Panc1 (cell line): ENCODE results near the gene CNGA2. TPM values are rescaled to one million over a fixed set of nuclear protein-coding genes. Genes with fewer than 3 reads are reported as not detected.

ENCODE experiments used
- ATAC-seq: fragments of 200-7000 bp; cut with Tn5 transposase; 2 replicates; pipeline ENCODE4 v1.9.1; 2020; ENCODE audit warnings: mild to moderate bottlenecking, moderate library complexity
- BruUV-seq: library from RNA; stranded (reverse); fragments of 400-500 nt; replicated peaks from 2 replicates; lab custom pipeline; 2021; lab: Mats Ljungman, UMichigan
- CTCF ChIA-PET: fragments of 300-600 bp; sonication (Branson Sonifier 250); formaldehyde crosslinking; loops from one replicate; lab custom pipeline; 2022; ENCODE audit warnings: antibody characterized with exemption; lab: Charles Lee
- POLR2A ChIA-PET: fragments of 300-600 bp; sonication (Branson Sonifier 250); formaldehyde crosslinking; loops from one replicate; lab custom pipeline; 2022; ENCODE audit warnings: antibody characterized with exemption; lab: Charles Lee
- DNase-seq: peaks from one replicate; pipeline ENCODE4 v3.0.0-alpha.2; 2010; ENCODE audit warnings: low read depth, low spot score
- H3K27ac ChIP-seq: 2 replicates; pipeline ENCODE4 v1.5.1; 2011; ENCODE audit warnings: mild to moderate bottlenecking, low read length, inconsistent platforms
- H3K27me3 ChIP-seq: fragments of 200-500 bp; sonication (Bioruptor generic); 2 replicates; pipeline ENCODE4 v1.6.0; 2014; ENCODE audit warnings: low read length, inconsistent platforms; ENCODE audit not compliant: control insufficient read depth, insufficient read depth
- H3K36me3 ChIP-seq: fragments of 200-500 bp; sonication (Bioruptor generic); 2 replicates; pipeline ENCODE4 v1.5.1; 2014; ENCODE audit warnings: inconsistent platforms, mild to moderate bottlenecking, low read length, moderate library complexity; ENCODE audit not compliant: control insufficient read depth, insufficient read depth
- H3K4me1 ChIP-seq: 2 replicates; pipeline ENCODE4 v1.5.1; 2011; ENCODE audit warnings: inconsistent platforms, mild to moderate bottlenecking, low read length, moderate library complexity; ENCODE audit not compliant: control insufficient read depth, insufficient read depth
- H3K4me3 ChIP-seq, 2 experiments: 2 replicates each; pipeline ENCODE4 v1.5.1; 2011 to 2012; ENCODE audit warnings: low read depth in 2 of 2, low read length in 2 of 2, mild to moderate bottlenecking in 2 of 2, inconsistent platforms in 1 of 2, moderate library complexity in 1 of 2
- H3K9me3 ChIP-seq: fragments of 200-500 bp; sonication (Bioruptor generic); 2 replicates; pipeline ENCODE4 v1.5.1; 2014; ENCODE audit warnings: low read depth, mild to moderate bottlenecking, inconsistent platforms, low read length, moderate library complexity; ENCODE audit not compliant: control insufficient read depth, insufficient read depth
- CTCF ChIP-seq: fragments of 450-650 bp; IDR thresholded peaks from 2 replicates; pipeline ENCODE4 v1.5.1; 2017; ENCODE audit warnings: mild to moderate bottlenecking
- POLR2AphosphoS5 ChIP-seq: IDR thresholded peaks from 2 replicates; pipeline ENCODE4 v1.6.1; 2012; ENCODE audit warnings: mild to moderate bottlenecking, low read depth, low read length, moderate library complexity
- REST ChIP-seq, 2 experiments: IDR thresholded peaks; 2 replicates each; pipeline ENCODE4 v1.6.1; 2011 to 2012; ENCODE audit warnings: low read depth in 2 of 2, control low read depth in 1 of 2, low read length in 1 of 2, mild to moderate bottlenecking in 1 of 2, moderate library complexity in 1 of 2; ENCODE audit not compliant: insufficient read depth in 1 of 2
- SIN3A ChIP-seq: IDR thresholded peaks from 2 replicates; pipeline ENCODE4 v1.6.1; 2012; ENCODE audit warnings: low read depth, mild to moderate bottlenecking, low read length, moderate library complexity, borderline replicate concordance; ENCODE audit not compliant: insufficient read depth
- TCF7L2 ChIP-seq: IDR thresholded peaks from 2 replicates; pipeline ENCODE4 v1.6.1; 2011; ENCODE audit warnings: mild to moderate bottlenecking, low read depth, low read length, inconsistent platforms
- in situ Hi-C: cut with HindIII; loops from 2 replicates; pipeline ENCODE4 v1.10.0; 2016; ENCODE audit warnings: low sequenced_read_pairs, low pct_unique_long_range_greater_than_20kb
- intact Hi-C: fragments of 100-400 bp; cut with micrococcal nuclease; formaldehyde crosslinking; loops from one replicate; pipeline ENCODE4 v1.10.0; 2022; ENCODE audit not compliant: unreplicated experiment
- total RNA-seq: library from RNA; stranded (reverse); gene quantifications from one replicate; pipeline ENCODE4 v1.2.1, GENCODE V29; 2021; ENCODE audit not compliant: unreplicated experiment

CNGA2 gene
- total RNA-seq, 1 experiment from 2014 or later, result not detected

GRCh38 chrX:151746502-151746901 lies 12.0 kb downstream of the CNGA2 start:
- TF ChIP-seq POLR2AphosphoS5 (no peak), TCF7L2 (no peak), REST (IDR thresholded peaks at IDR 0.05; ENCODE audit: insufficient read depth in 1 of 2, low read depth in 2 of 2, low read length in 1 of 2) (no peak), CTCF (no peak)
- Histone ChIP-seq H3K27ac (no peak overlapping the region), H3K36me3 (no peaks in the 10 kb centered on the region), H3K4me3 (no peak overlapping the region), H3K9me3 (no peaks in the 10 kb centered on the region), H3K4me1 (no peaks in the 10 kb centered on the region), H3K27me3 (peaks cover 3% of the 10 kb centered on the region; the same call in 1 of the 2 replicates)
- no peak for ATAC-seq
- in situ Hi-C loops, result no loop called here
- CTCF ChIA-PET, result no interaction called here
- no peak for DNase-seq
- no TSS peak for BruUV-seq
- POLR2A ChIA-PET, result no interaction called here
- intact Hi-C loops, result no loop called here

GRCh38 chrX:151750511-151750910 lies 16.0 kb downstream of the CNGA2 start:
- in situ Hi-C loops (no loop called here), intact Hi-C loops (loop anchor here (5.0 to 10.0 kb wide), 2 partner anchors 374 to 887 kb away; partner anchors contain the start of gene GABRQ)
- POLR2A ChIA-PET, result no interaction called here
- TF ChIP-seq SIN3A (no peak), TCF7L2 (no peak), CTCF (no peak), REST (IDR thresholded peaks at IDR 0.05; ENCODE audit: insufficient read depth in 1 of 2, low read depth in 2 of 2, low read length in 1 of 2) (no peak)
- no peaks in the 10 kb centered on the region for H3K9me3 ChIP-seq
- CTCF ChIA-PET, result interaction anchor here (0.6 kb wide), 1 partner anchor 628 kb away, joined by 3 read pairs; no protein-coding TSS in a partner anchor
- no peak overlapping the region for H3K27ac ChIP-seq
- no peak overlapping the region for H3K4me3 ChIP-seq
- no peak for DNase-seq
- H3K36me3 ChIP-seq, result no peaks in the 10 kb centered on the region
- H3K27me3 ChIP-seq, result peaks cover 3% of the 10 kb centered on the region; the same call in 1 of the 2 replicates
- ATAC-seq, result no peak
- no peaks in the 10 kb centered on the region for H3K4me1 ChIP-seq
- no TSS peak for BruUV-seq
